NCI-H2081 (cell line): ENCODE results near the gene RHOBTB3.
A peak's percentile ranks its signal among the peaks of the same experiment; 100 is the strongest.

ENCODE experiments used
- DNase-seq, 2 experiments: peaks; one replicate each; lab custom pipeline; 2025; lab: John Stamatoyannopoulos, UW

RHOBTB3 gene

GRCh38 chr5:95731571-95732554, 727 bp downstream of the RHOBTB3 start:
- DNase-seq, result peak; percentile 36 to 65

GRCh38 chr5:95733107-95733665, 2.0 kb downstream of the RHOBTB3 start:
- no peak for DNase-seq

GRCh38 chr5:95734187-95734586, 3.1 kb downstream of the RHOBTB3 start:
- no peak for DNase-seq

- DNase-seq, result no peak
Measured at GRCh38 chr5:95734906-95735305, 3.8 kb downstream of the RHOBTB3 start.

- DNase-seq, result no peak
Measured at GRCh38 chr5:95735406-95735805, 4.3 kb downstream of the RHOBTB3 start.

GRCh38 chr5:95738072-95738471, 6.9 kb downstream of the RHOBTB3 start:
- DNase-seq, result no peak

GRCh38 chr5:95738834-95739233, 7.7 kb downstream of the RHOBTB3 start:
- no peak for DNase-seq

- DNase-seq, result no peak
Measured at GRCh38 chr5:95739857-95740256, 8.7 kb downstream of the RHOBTB3 start.

- no peak for DNase-seq
Measured at GRCh38 chr5:95741458-95741857, 10.3 kb downstream of the RHOBTB3 start.

GRCh38 chr5:95743232-95743631, 12.1 kb downstream of the RHOBTB3 start:
- DNase-seq, result no peak

- no peak for DNase-seq
Measured at GRCh38 chr5:95743877-95744276, 12.7 kb downstream of the RHOBTB3 start.

- no peak for DNase-seq
Measured at GRCh38 chr5:95746194-95746593, 15.1 kb downstream of the RHOBTB3 start.

GRCh38 chr5:95746722-95747679, 15.9 kb downstream of the RHOBTB3 start:
- no peak for DNase-seq

- no peak for DNase-seq
Measured at GRCh38 chr5:95748133-95748532, 17.0 kb downstream of the RHOBTB3 start.

- no peak for DNase-seq
Measured at GRCh38 chr5:95754545-95754944, 23.4 kb downstream of the RHOBTB3 start.

GRCh38 chr5:95759005-95759404, 27.9 kb downstream of the RHOBTB3 start:
- no peak for DNase-seq

- peak in 1 of 2 experiments; percentile 23 for DNase-seq
Measured at GRCh38 chr5:95759634-95760033, 28.5 kb downstream of the RHOBTB3 start.

- no peak for DNase-seq
Measured at GRCh38 chr5:95760273-95761191, 29.4 kb downstream of the RHOBTB3 start.

GRCh38 chr5:95761771-95762651, 30.9 kb downstream of the RHOBTB3 start:
- peak in 1 of 2 experiments; percentile 0 for DNase-seq

- DNase-seq, result no peak
Measured at GRCh38 chr5:95762652-95763041, 31.5 kb downstream of the RHOBTB3 start.
